K562 (cell line): Measurements from ENCODE around the gene UCHL1. TPM values are rescaled to one million over a fixed set of nuclear protein-coding genes. Genes with fewer than 3 reads are reported as not detected.
A peak's percentile ranks its signal among the peaks of the same experiment; 100 is the strongest.

Experiments
- ATAC-seq: fragments of 200-7000 bp; cut with Tn5 transposase; 3 replicates; pipeline ENCODE4 v1.9.1; 2020; ENCODE audit warnings: moderate library complexity
- BruUV-seq: library from RNA; stranded (reverse); fragments of 400-500 nt; replicated peaks from 2 replicates; lab custom pipeline; 2021; lab: Mats Ljungman, UMichigan
- CTCF ChIA-PET: fragments of 300-600 bp; formaldehyde crosslinking; extraction: SDS; loops from one replicate; lab custom pipeline; 2021; ENCODE audit warnings: low intra/inter-chr PET ratio; lab: Yijun Ruan, JAX
- POLR2A ChIA-PET: fragments of 300-600, 350-650 bp; sonication (Branson Sonifier 250); formaldehyde crosslinking; extraction: SDS; loops from one replicate; lab custom pipeline; 2021; ENCODE audit warnings: antibody characterized with exemption, inconsistent platforms; lab: Yijun Ruan, JAX
- DNase-seq, 4 experiments: peaks; one replicate each; pipeline versions ENCODE4 v3.0.0 to v3.0.0-alpha.2; 2011 to 2018; ENCODE audit warnings: low spot score in 3 of 4, mixed read lengths in 3 of 4; ENCODE audit errors: extremely low read depth in 1 of 4
- FAIRE-seq: peaks from 2 replicates; lab custom pipeline; 2011; peaks lifted over from hg19 to GRCh38; lab: Jason Lieb, UNC
- H2AFZ ChIP-seq: 2 replicates; pipeline ENCODE4 v1.6.0; 2011; ENCODE audit warnings: low read depth, low read length, control low read depth, inconsistent platforms
- H3K27ac ChIP-seq: fragments of 200-600 bp; 3 replicates; pipeline ENCODE4 v1.8.0; 2011; ENCODE audit warnings: low read depth, mild to moderate bottlenecking, control low read depth, inconsistent platforms, low read length, moderate library complexity, mixed read lengths; ENCODE audit errors: extremely low read depth
- H3K27me3 ChIP-seq, 2 experiments: fragments of 300-600 bp in 1 of 2; 2 replicates in 1 of 2; 3 replicates in 1 of 2; pipeline versions ENCODE4 v1.6.0 to v1.8.0; 2011; ENCODE audit warnings: inconsistent platforms in 2 of 2, low read length in 2 of 2, mild to moderate bottlenecking in 1 of 2, mixed read lengths in 1 of 2, moderate library complexity in 1 of 2; ENCODE audit not compliant: control insufficient read depth in 2 of 2, insufficient read depth in 2 of 2
- H3K36me3 ChIP-seq: fragments of 300-600 bp; 3 replicates; pipeline ENCODE4 v1.8.0; 2011; ENCODE audit warnings: mild to moderate bottlenecking, low read length, inconsistent platforms; ENCODE audit not compliant: control insufficient read depth, insufficient read depth
- H3K4me1 ChIP-seq, 2 experiments: fragments of 200-600 bp in 1 of 2; replicated peaks in 1 of 2; 2 replicates in 1 of 2; 3 replicates in 1 of 2; pipeline versions ENCODE4 v1.5.1 to v1.8.0; 2011; ENCODE audit warnings: inconsistent platforms in 2 of 2, low read length in 2 of 2, mild to moderate bottlenecking in 1 of 2, mixed read lengths in 1 of 2, moderate library complexity in 1 of 2; ENCODE audit not compliant: control insufficient read depth in 2 of 2, insufficient read depth in 2 of 2
- H3K4me2 ChIP-seq: 2 replicates; pipeline ENCODE4 v1.6.1; 2011; ENCODE audit warnings: low read length, control low read depth, inconsistent platforms, mixed read lengths; ENCODE audit not compliant: insufficient read depth
- H3K4me3 ChIP-seq: fragments of 200-600 bp; sonication (generic), shearing (Covaris generic); 2 replicates; pipeline ENCODE4 v1.5.1; 2016; ENCODE audit warnings: control low read depth, inconsistent platforms
- H3K79me2 ChIP-seq: fragments of 200-600 bp; 3 replicates; pipeline ENCODE4 v1.8.0; 2011; ENCODE audit warnings: low read length, inconsistent platforms; ENCODE audit not compliant: control insufficient read depth, insufficient read depth
- H3K9ac ChIP-seq, 2 experiments: 2 replicates each; pipeline versions ENCODE4 v1.6.0 to v1.6.1; 2011; ENCODE audit warnings: low read depth in 2 of 2, low read length in 2 of 2, control low read depth in 1 of 2, inconsistent platforms in 1 of 2, mild to moderate bottlenecking in 1 of 2, mixed read lengths in 1 of 2; ENCODE audit not compliant: insufficient read depth in 1 of 2
- H3K9me1 ChIP-seq: one replicate; pipeline ENCODE4 v1.6.0; 2011; ENCODE audit warnings: inconsistent platforms, mild to moderate bottlenecking, low read length, moderate library complexity; ENCODE audit not compliant: control insufficient read depth, insufficient read depth
- H3K9me3 ChIP-seq: replicated peaks from 2 replicates; pipeline ENCODE4 v1.5.1; 2011; ENCODE audit warnings: low read depth, low read length, inconsistent platforms; ENCODE audit not compliant: control insufficient read depth, insufficient read depth
- H4K20me1 ChIP-seq: replicated peaks from 2 replicates; pipeline ENCODE4 v1.6.1; 2011; ENCODE audit warnings: low read length, inconsistent platforms, mixed read lengths; ENCODE audit not compliant: control insufficient read depth, insufficient read depth
- ATF1 ChIP-seq, 2 experiments: fragments of 450-650 bp in 1 of 2; IDR thresholded peaks; 2 replicates each; pipeline ENCODE4 v1.6.1; 2016; ENCODE audit warnings: missing compliant biosample characterization in 1 of 2, missing genetic modification characterization in 1 of 2
- CC2D1A ChIP-seq: fragments of 450-650 bp; IDR thresholded peaks from 2 replicates; pipeline ENCODE4 v1.6.1; 2017; ENCODE audit warnings: mild to moderate bottlenecking
- CXXC5 ChIP-seq: fragments of 250-450 bp; sonication (Bioruptor Pico); IDR thresholded peaks from 2 replicates; pipeline ENCODE4 v1.8.0; 2022; ENCODE audit warnings: inconsistent platforms, mild to moderate bottlenecking, moderate library complexity
- ELF1 ChIP-seq: fragments of 200-800 bp; sonication (Bioruptor generic); IDR thresholded peaks from 2 replicates; pipeline ENCODE4 v1.6.1; 2016; ENCODE audit warnings: missing genetic modification characterization, missing compliant biosample characterization
- NFYB ChIP-seq: IDR thresholded peaks from 2 replicates; pipeline ENCODE4 v1.6.1; 2011; ENCODE audit warnings: mild to moderate bottlenecking, moderate library complexity; ENCODE audit not compliant: insufficient read length; ENCODE audit errors: extremely low read depth
- NR2C2 ChIP-seq, 2 experiments: fragments of 200-800 bp in 1 of 2; sonication (Bioruptor generic) in 1 of 2; sonication (generic) in 1 of 2; formaldehyde crosslinking in 1 of 2; IDR thresholded peaks; 2 replicates each; pipeline versions ENCODE4 v1.6.1 to v1.8.0; 2016 to 2022; ENCODE audit warnings: mild to moderate bottlenecking in 1 of 2, missing compliant biosample characterization in 1 of 2, missing genetic modification characterization in 1 of 2, missing genetic modification reagents in 1 of 2
- PBX2 ChIP-seq, 2 experiments: IDR thresholded peaks in 1 of 2; conservative IDR thresholded peaks in 1 of 2; 2 replicates each; pipeline ENCODE4 v1.6.1; 2016; ENCODE audit warnings: low read depth in 2 of 2, mild to moderate bottlenecking in 1 of 2, missing compliant biosample characterization in 1 of 2, missing genetic modification characterization in 1 of 2, moderate library complexity in 1 of 2
- SLC30A9 ChIP-seq: fragments of 250-450 bp; sonication (Bioruptor Pico); IDR thresholded peaks from 2 replicates; pipeline ENCODE4 v1.8.0; 2022; ENCODE audit warnings: mild to moderate bottlenecking, moderate library complexity
- SNIP1 ChIP-seq: fragments of 450-650 bp; IDR thresholded peaks from 2 replicates; pipeline ENCODE4 v1.7.1; 2017; ENCODE audit warnings: low read depth, mild to moderate bottlenecking
- TOE1 ChIP-seq, 2 experiments: fragments of 450-650 bp in 1 of 2; sonication (generic) in 1 of 2; formaldehyde crosslinking in 1 of 2; IDR thresholded peaks; 2 replicates each; pipeline versions ENCODE4 v1.7.1 to v1.8.0; 2016 to 2022; ENCODE audit warnings: borderline replicate concordance in 2 of 2, mild to moderate bottlenecking in 2 of 2, antibody characterized with exemption in 1 of 2, inconsistent platforms in 1 of 2, low read depth in 1 of 2, missing genetic modification reagents in 1 of 2, moderate library complexity in 1 of 2
- ZFP36 ChIP-seq: fragments of 150-350 bp; IDR thresholded peaks from 2 replicates; pipeline ENCODE4 v1.6.1; 2018; ENCODE audit warnings: low read length, low read depth; ENCODE audit not compliant: partially characterized antibody
- ZNF316 ChIP-seq: fragments of 450-650 bp; IDR thresholded peaks from 2 replicates; pipeline ENCODE4 v1.6.1; 2016
- WGBS: fragments of 100-300 bp; shearing (Covaris generic); methylation state at CpG from one replicate; pipeline ENCODE4 v1.1.6; 2016; ENCODE audit warnings: low coverage, mixed read lengths; ENCODE audit not compliant: insufficient coverage; ENCODE audit errors: missing lambda C conversion rate; 5-methylcytosine and 5-hydroxymethylcytosine counted together
- in situ Hi-C: fragments of 300-500 bp; cut with MboI; formaldehyde crosslinking; loops from 4 replicates; pipeline ENCODE4 v1.15.0; 2018; ENCODE audit warnings: inconsistent platforms, mixed read lengths
- intact Hi-C: fragments of 100-400 bp; cut with micrococcal nuclease; formaldehyde crosslinking; loops from 2 replicates; pipeline ENCODE4 v1.14.2; 2022
- polyA plus RNA-seq, 8 experiments: library from polyadenylated mRNA; depleted of rRNA in 4 of 8; stranded (reverse) in 5 of 8; unstranded in 3 of 8; fragments of >200 nt; fragmentation: Nextera tagmentation in 2 of 8; fragmentation: Illumina TruSeq in 1 of 8; extraction: Ambion mirVana in 2 of 8; extraction: Trizol in 1 of 8; gene quantifications; 2 replicates each; pipeline versions ENCODE4 v1.2.1 to v1.2.3, GENCODE V29; 2011 to 2014; ENCODE audit warnings: inconsistent platforms in 1 of 8, missing spikeins in 1 of 8
- total RNA-seq, 7 experiments: library from RNA; depleted of rRNA in 6 of 7; stranded (reverse); fragments of >200 nt in 6 of 7; fragmentation: Illumina TruSeq in 2 of 7; extraction: Trizol in 2 of 7; gene quantifications; 2 replicates each; pipeline versions ENCODE4 v1.2.1 to v1.2.3, GENCODE V29; 2011 to 2021; ENCODE audit warnings: low replicate concordance in 1 of 7
- TF ChIP-seq, protein P1 (sequence below): fragments of 250-450 bp; sonication (Bioruptor Pico); IDR thresholded peaks from 2 replicates; pipeline ENCODE4 v1.8.0; 2021; ENCODE audit warnings: mild to moderate bottlenecking, moderate library complexity
- TF ChIP-seq, protein P2 (sequence below): sonication (generic); formaldehyde crosslinking; IDR thresholded peaks from 2 replicates; pipeline ENCODE4 v1.9.0; 2022; ENCODE audit warnings: mild to moderate bottlenecking, missing genetic modification reagents
- TF ChIP-seq, protein P3 (sequence below): fragments of 450-650 bp; IDR thresholded peaks from 2 replicates; pipeline ENCODE4 v1.7.0; 2016; ENCODE audit warnings: borderline replicate concordance

The UCHL1 gene
- total and polyA plus RNA-seq, 9 of the 15 experiments (the other 6 are each of a cell fraction or from before 2014, with no cell fraction given): 0.42 TPM; not detected in 8

GRCh38 chr4:41209187-41209586 is 47.5 kb upstream of the UCHL1 start:
- WGBS: 4% methylated on average over 5 of the region's 5 CpGs
- no peak overlapping the region for H3K27ac ChIP-seq
- no peak overlapping the region for H3K4me2 ChIP-seq
- no peaks in the 10 kb centered on the region for H3K79me2 ChIP-seq
- no peaks in the 10 kb centered on the region for H3K9me1 ChIP-seq
- H3K4me1 ChIP-seq: peaks cover 0 to 7% of the 10 kb centered on the region in 2 experiments; a peak in 2 of 5 replicates
- ChIA-PET POLR2A (no interaction called here), CTCF (no interaction called here)
- H3K4me3 ChIP-seq: no peak overlapping the region
- H3K36me3 ChIP-seq: no peaks in the 10 kb centered on the region
- ATAC-seq (peak; percentile 70), DNase-seq (no peak), FAIRE-seq (no peak)
- H2AFZ ChIP-seq: no peak overlapping the region
- no TSS peak for BruUV-seq
- no peaks in the 10 kb centered on the region for H4K20me1 ChIP-seq
- H3K27me3 ChIP-seq: peaks cover 11 to 21% of the 10 kb centered on the region in 2 experiments; a peak in 4 of 5 replicates
- intact Hi-C loops (no loop called here), in situ Hi-C loops (no loop called here)
- no peaks in the 10 kb centered on the region for H3K9me3 ChIP-seq
- no peak overlapping the region for H3K9ac ChIP-seq
- TF ChIP-seq, protein P1, sequence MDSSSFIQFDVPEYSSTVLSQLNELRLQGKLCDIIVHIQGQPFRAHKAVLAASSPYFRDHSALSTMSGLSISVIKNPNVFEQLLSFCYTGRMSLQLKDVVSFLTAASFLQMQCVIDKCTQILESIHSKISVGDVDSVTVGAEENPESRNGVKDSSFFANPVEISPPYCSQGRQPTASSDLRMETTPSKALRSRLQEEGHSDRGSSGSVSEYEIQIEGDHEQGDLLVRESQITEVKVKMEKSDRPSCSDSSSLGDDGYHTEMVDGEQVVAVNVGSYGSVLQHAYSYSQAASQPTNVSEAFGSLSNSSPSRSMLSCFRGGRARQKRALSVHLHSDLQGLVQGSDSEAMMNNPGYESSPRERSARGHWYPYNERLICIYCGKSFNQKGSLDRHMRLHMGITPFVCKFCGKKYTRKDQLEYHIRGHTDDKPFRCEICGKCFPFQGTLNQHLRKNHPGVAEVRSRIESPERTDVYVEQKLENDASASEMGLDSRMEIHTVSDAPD (CRISPR knock-in tag): no peak
- TF ChIP-seq ATF1 (CRISPR knock-in tag; IDR thresholded peaks at IDR 0.05): no peak
- peak; percentile 32; the same call in 1 of the 2 replicates for TF ChIP-seq ATF1 (tag; IDR thresholded peaks at IDR 0.05)
- no peak for TF ChIP-seq ZNF316
- TF ChIP-seq SNIP1: no peak
- no peak for TF ChIP-seq ZFP36
- TF ChIP-seq, protein P2, sequence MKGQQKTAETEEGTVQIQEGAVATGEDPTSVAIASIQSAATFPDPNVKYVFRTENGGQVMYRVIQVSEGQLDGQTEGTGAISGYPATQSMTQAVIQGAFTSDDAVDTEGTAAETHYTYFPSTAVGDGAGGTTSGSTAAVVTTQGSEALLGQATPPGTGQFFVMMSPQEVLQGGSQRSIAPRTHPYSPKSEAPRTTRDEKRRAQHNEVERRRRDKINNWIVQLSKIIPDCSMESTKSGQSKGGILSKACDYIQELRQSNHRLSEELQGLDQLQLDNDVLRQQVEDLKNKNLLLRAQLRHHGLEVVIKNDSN (CRISPR knock-in tag): no peak
- TF ChIP-seq CC2D1A: no peak
- TF ChIP-seq ELF1 (tag): no peak
- TF ChIP-seq, protein P3, sequence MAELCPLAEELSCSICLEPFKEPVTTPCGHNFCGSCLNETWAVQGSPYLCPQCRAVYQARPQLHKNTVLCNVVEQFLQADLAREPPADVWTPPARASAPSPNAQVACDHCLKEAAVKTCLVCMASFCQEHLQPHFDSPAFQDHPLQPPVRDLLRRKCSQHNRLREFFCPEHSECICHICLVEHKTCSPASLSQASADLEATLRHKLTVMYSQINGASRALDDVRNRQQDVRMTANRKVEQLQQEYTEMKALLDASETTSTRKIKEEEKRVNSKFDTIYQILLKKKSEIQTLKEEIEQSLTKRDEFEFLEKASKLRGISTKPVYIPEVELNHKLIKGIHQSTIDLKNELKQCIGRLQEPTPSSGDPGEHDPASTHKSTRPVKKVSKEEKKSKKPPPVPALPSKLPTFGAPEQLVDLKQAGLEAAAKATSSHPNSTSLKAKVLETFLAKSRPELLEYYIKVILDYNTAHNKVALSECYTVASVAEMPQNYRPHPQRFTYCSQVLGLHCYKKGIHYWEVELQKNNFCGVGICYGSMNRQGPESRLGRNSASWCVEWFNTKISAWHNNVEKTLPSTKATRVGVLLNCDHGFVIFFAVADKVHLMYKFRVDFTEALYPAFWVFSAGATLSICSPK: no peak
- no peak for TF ChIP-seq SLC30A9
- peak; percentile 56 for TF ChIP-seq NFYB
- TF ChIP-seq NR2C2 (CRISPR knock-in tag; IDR thresholded peaks at IDR 0.05): no peak
- TF ChIP-seq NR2C2 (tag; IDR thresholded peaks at IDR 0.05): no peak
- TF ChIP-seq CXXC5: no peak
- no peak for TF ChIP-seq TOE1 (IDR thresholded peaks at IDR 0.05; ENCODE audit: borderline replicate concordance)
- no peak for TF ChIP-seq TOE1 (CRISPR knock-in tag; IDR thresholded peaks at IDR 0.05; ENCODE audit: borderline replicate concordance, low read depth)
- no peak for TF ChIP-seq PBX2 (CRISPR knock-in tag; IDR thresholded peaks at IDR 0.05; ENCODE audit: low read depth)
- TF ChIP-seq PBX2 (tag; conservative IDR thresholded peaks at IDR 0.05; ENCODE audit: low read depth): peak; percentile 91
